K562 (cell line): ENCODE results near the gene DHRS12. TPM values are rescaled to one million over a fixed set of nuclear protein-coding genes. Genes with fewer than 3 reads are reported as not detected.

ENCODE experiments used
- ATAC-seq: fragments of 200-7000 bp; cut with Tn5 transposase; 3 replicates; pipeline ENCODE4 v1.9.1; 2020; ENCODE audit warnings: moderate library complexity
- BruUV-seq: library from RNA; stranded (reverse); fragments of 400-500 nt; replicated peaks from 2 replicates; lab custom pipeline; 2021; lab: Mats Ljungman, UMichigan
- CTCF ChIA-PET: fragments of 300-600 bp; formaldehyde crosslinking; extraction: SDS; loops from one replicate; lab custom pipeline; 2021; ENCODE audit warnings: low intra/inter-chr PET ratio; lab: Yijun Ruan, JAX
- POLR2A ChIA-PET: fragments of 300-600, 350-650 bp; sonication (Branson Sonifier 250); formaldehyde crosslinking; extraction: SDS; loops from one replicate; lab custom pipeline; 2021; ENCODE audit warnings: antibody characterized with exemption, inconsistent platforms; lab: Yijun Ruan, JAX
- DNase-seq, 4 experiments: peaks; one replicate each; pipeline versions ENCODE4 v3.0.0 to v3.0.0-alpha.2; 2011 to 2018; ENCODE audit warnings: low spot score in 3 of 4, mixed read lengths in 3 of 4; ENCODE audit errors: extremely low read depth in 1 of 4
- FAIRE-seq: peaks from 2 replicates; lab custom pipeline; 2011; peaks lifted over from hg19 to GRCh38; lab: Jason Lieb, UNC
- H2AFZ ChIP-seq: 2 replicates; pipeline ENCODE4 v1.6.0; 2011; ENCODE audit warnings: low read depth, low read length, control low read depth, inconsistent platforms
- H3K27ac ChIP-seq: fragments of 200-600 bp; 3 replicates; pipeline ENCODE4 v1.8.0; 2011; ENCODE audit warnings: low read depth, mild to moderate bottlenecking, control low read depth, inconsistent platforms, low read length, moderate library complexity, mixed read lengths; ENCODE audit errors: extremely low read depth
- H3K27me3 ChIP-seq, 2 experiments: fragments of 300-600 bp in 1 of 2; 2 replicates in 1 of 2; 3 replicates in 1 of 2; pipeline versions ENCODE4 v1.6.0 to v1.8.0; 2011; ENCODE audit warnings: inconsistent platforms in 2 of 2, low read length in 2 of 2, mild to moderate bottlenecking in 1 of 2, mixed read lengths in 1 of 2, moderate library complexity in 1 of 2; ENCODE audit not compliant: control insufficient read depth in 2 of 2, insufficient read depth in 2 of 2
- H3K36me3 ChIP-seq: fragments of 300-600 bp; 3 replicates; pipeline ENCODE4 v1.8.0; 2011; ENCODE audit warnings: mild to moderate bottlenecking, low read length, inconsistent platforms; ENCODE audit not compliant: control insufficient read depth, insufficient read depth
- H3K4me1 ChIP-seq, 2 experiments: fragments of 200-600 bp in 1 of 2; replicated peaks in 1 of 2; 2 replicates in 1 of 2; 3 replicates in 1 of 2; pipeline versions ENCODE4 v1.5.1 to v1.8.0; 2011; ENCODE audit warnings: inconsistent platforms in 2 of 2, low read length in 2 of 2, mild to moderate bottlenecking in 1 of 2, mixed read lengths in 1 of 2, moderate library complexity in 1 of 2; ENCODE audit not compliant: control insufficient read depth in 2 of 2, insufficient read depth in 2 of 2
- H3K4me2 ChIP-seq: 2 replicates; pipeline ENCODE4 v1.6.1; 2011; ENCODE audit warnings: low read length, control low read depth, inconsistent platforms, mixed read lengths; ENCODE audit not compliant: insufficient read depth
- H3K4me3 ChIP-seq: fragments of 200-600 bp; sonication (generic), shearing (Covaris generic); 2 replicates; pipeline ENCODE4 v1.5.1; 2016; ENCODE audit warnings: control low read depth, inconsistent platforms
- H3K79me2 ChIP-seq: fragments of 200-600 bp; 3 replicates; pipeline ENCODE4 v1.8.0; 2011; ENCODE audit warnings: low read length, inconsistent platforms; ENCODE audit not compliant: control insufficient read depth, insufficient read depth
- H3K9ac ChIP-seq, 2 experiments: 2 replicates each; pipeline versions ENCODE4 v1.6.0 to v1.6.1; 2011; ENCODE audit warnings: low read depth in 2 of 2, low read length in 2 of 2, control low read depth in 1 of 2, inconsistent platforms in 1 of 2, mild to moderate bottlenecking in 1 of 2, mixed read lengths in 1 of 2; ENCODE audit not compliant: insufficient read depth in 1 of 2
- H3K9me1 ChIP-seq: one replicate; pipeline ENCODE4 v1.6.0; 2011; ENCODE audit warnings: inconsistent platforms, mild to moderate bottlenecking, low read length, moderate library complexity; ENCODE audit not compliant: control insufficient read depth, insufficient read depth
- H3K9me3 ChIP-seq: replicated peaks from 2 replicates; pipeline ENCODE4 v1.5.1; 2011; ENCODE audit warnings: low read depth, low read length, inconsistent platforms; ENCODE audit not compliant: control insufficient read depth, insufficient read depth
- H4K20me1 ChIP-seq: replicated peaks from 2 replicates; pipeline ENCODE4 v1.6.1; 2011; ENCODE audit warnings: low read length, inconsistent platforms, mixed read lengths; ENCODE audit not compliant: control insufficient read depth, insufficient read depth
- CBX2 ChIP-seq: fragments of 200-600 bp; sonication (generic); IDR thresholded peaks from one replicate; pipeline ENCODE4 v1.6.1; 2012; ENCODE audit warnings: mild to moderate bottlenecking, low read length, inconsistent platforms; ENCODE audit not compliant: insufficient read depth, poor library complexity, severe bottlenecking
- DIDO1 ChIP-seq: fragments of 450-650 bp; IDR thresholded peaks from 2 replicates; pipeline ENCODE4 v1.6.1; 2016; ENCODE audit warnings: low read depth, missing biosample characterization, missing genetic modification characterization
- FOXJ2 ChIP-seq: fragments of 200-800 bp; sonication (Bioruptor generic); IDR thresholded peaks from 2 replicates; pipeline ENCODE4 v1.6.1; 2016; ENCODE audit warnings: missing genetic modification characterization, missing compliant biosample characterization
- HNRNPH1 ChIP-seq: fragments of 200-400 bp; formaldehyde crosslinking; optimal IDR thresholded peaks from 2 replicates; pipeline ENCODE3; 2017; ENCODE audit warnings: low read depth, mild to moderate bottlenecking, low read length, moderate library complexity
- HSF4 ChIP-seq: fragments of 250-450 bp; sonication (Bioruptor Pico); IDR thresholded peaks from 2 replicates; pipeline ENCODE4 v2.1.2; 2022; ENCODE audit warnings: mild to moderate bottlenecking, moderate library complexity, borderline replicate concordance
- POLR2AphosphoS2 ChIP-seq: IDR thresholded peaks from 2 replicates; pipeline ENCODE4 v1.6.1; 2012; ENCODE audit warnings: low read length, improper control_type of control experiment
- PRMT5 ChIP-seq: sonication (generic); formaldehyde crosslinking; IDR thresholded peaks from 2 replicates; pipeline ENCODE4 v1.5.0; 2020; ENCODE audit warnings: missing genetic modification reagents
- SP2 ChIP-seq: IDR thresholded peaks from 2 replicates; pipeline ENCODE4 v1.6.1; 2011; ENCODE audit warnings: mild to moderate bottlenecking, low read depth, low read length, moderate library complexity; ENCODE audit not compliant: poor library complexity, severe bottlenecking; ENCODE audit errors: extremely low read depth
- ZNF551 ChIP-seq: fragments of 250-450 bp; sonication (Bioruptor Pico); IDR thresholded peaks from 2 replicates; pipeline ENCODE4 v1.5.0; 2021; ENCODE audit warnings: mild to moderate bottlenecking, moderate library complexity
- ZNF57 ChIP-seq: fragments of 450-650 bp; formaldehyde crosslinking; IDR thresholded peaks from 2 replicates; pipeline ENCODE4 v1.4.0; 2020; ENCODE audit warnings: mild to moderate bottlenecking, moderate library complexity
- WGBS: fragments of 100-300 bp; shearing (Covaris generic); methylation state at CpG from one replicate; pipeline ENCODE4 v1.1.6; 2016; ENCODE audit warnings: low coverage, mixed read lengths; ENCODE audit not compliant: insufficient coverage; ENCODE audit errors: missing lambda C conversion rate; 5-methylcytosine and 5-hydroxymethylcytosine counted together
- in situ Hi-C: fragments of 300-500 bp; cut with MboI; formaldehyde crosslinking; loops from 4 replicates; pipeline ENCODE4 v1.15.0; 2018; ENCODE audit warnings: inconsistent platforms, mixed read lengths
- intact Hi-C: fragments of 100-400 bp; cut with micrococcal nuclease; formaldehyde crosslinking; loops from 2 replicates; pipeline ENCODE4 v1.14.2; 2022
- polyA plus RNA-seq, 8 experiments: library from polyadenylated mRNA; depleted of rRNA in 4 of 8; stranded (reverse) in 5 of 8; unstranded in 3 of 8; fragments of >200 nt; fragmentation: Nextera tagmentation in 2 of 8; fragmentation: Illumina TruSeq in 1 of 8; extraction: Ambion mirVana in 2 of 8; extraction: Trizol in 1 of 8; gene quantifications; 2 replicates each; pipeline versions ENCODE4 v1.2.1 to v1.2.3, GENCODE V29; 2011 to 2014; ENCODE audit warnings: inconsistent platforms in 1 of 8, missing spikeins in 1 of 8
- total RNA-seq, 7 experiments: library from RNA; depleted of rRNA in 6 of 7; stranded (reverse); fragments of >200 nt in 6 of 7; fragmentation: Illumina TruSeq in 2 of 7; extraction: Trizol in 2 of 7; gene quantifications; 2 replicates each; pipeline versions ENCODE4 v1.2.1 to v1.2.3, GENCODE V29; 2011 to 2021; ENCODE audit warnings: low replicate concordance in 1 of 7
- TF ChIP-seq, protein P1 (sequence below): sonication (generic); formaldehyde crosslinking; IDR thresholded peaks from 2 replicates; pipeline ENCODE4 v1.8.0; 2022; ENCODE audit warnings: missing genetic modification reagents, mild to moderate bottlenecking, moderate library complexity, borderline replicate concordance
- TF ChIP-seq, protein P2 (sequence below): fragments of 450-650 bp; IDR thresholded peaks from 2 replicates; pipeline ENCODE4 v1.6.1; 2018; ENCODE audit warnings: mild to moderate bottlenecking, low read depth; ENCODE audit not compliant: partially characterized antibody
- TF ChIP-seq, protein P3 (sequence below): sonication (generic); formaldehyde crosslinking; IDR thresholded peaks from 2 replicates; pipeline ENCODE4 v1.8.1; 2023; ENCODE audit warnings: mild to moderate bottlenecking, missing genetic modification reagents

The DHRS12 gene
- total and polyA plus RNA-seq, 9 of the 15 experiments (the other 6 are each of a cell fraction or from before 2014, with no cell fraction given) = 0.62 to 2.7 (median 0.98) TPM

DNA sequence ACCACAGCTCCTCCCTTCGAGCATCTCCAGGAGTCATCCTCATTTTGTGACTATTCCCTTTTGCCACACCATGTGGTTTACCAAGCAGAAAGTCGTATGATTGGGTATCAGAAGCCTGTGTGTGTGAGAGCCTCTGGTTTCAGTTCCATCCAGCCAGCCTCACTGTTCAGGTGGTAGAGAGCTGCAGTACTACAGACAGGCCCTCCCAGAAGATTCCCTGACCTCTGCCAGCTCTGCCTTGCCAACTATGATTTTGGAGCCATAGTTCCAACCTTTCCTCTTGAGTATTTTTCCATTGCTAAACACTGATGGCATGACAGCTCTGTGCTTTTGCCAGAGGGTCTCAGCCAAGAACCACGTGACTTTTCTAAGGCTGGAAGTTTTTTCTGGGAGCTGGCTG lies 82.5 kb downstream of the DHRS12 start:
- intact Hi-C loops (no loop called here), in situ Hi-C loops (no loop called here)
- no peaks in the 10 kb centered on the region for H4K20me1 ChIP-seq
- no peaks in the 10 kb centered on the region for H3K9me1 ChIP-seq
- H3K27ac ChIP-seq = no peak overlapping the region
- no peak for TF ChIP-seq FOXJ2 (tag)
- TF ChIP-seq, protein P1, sequence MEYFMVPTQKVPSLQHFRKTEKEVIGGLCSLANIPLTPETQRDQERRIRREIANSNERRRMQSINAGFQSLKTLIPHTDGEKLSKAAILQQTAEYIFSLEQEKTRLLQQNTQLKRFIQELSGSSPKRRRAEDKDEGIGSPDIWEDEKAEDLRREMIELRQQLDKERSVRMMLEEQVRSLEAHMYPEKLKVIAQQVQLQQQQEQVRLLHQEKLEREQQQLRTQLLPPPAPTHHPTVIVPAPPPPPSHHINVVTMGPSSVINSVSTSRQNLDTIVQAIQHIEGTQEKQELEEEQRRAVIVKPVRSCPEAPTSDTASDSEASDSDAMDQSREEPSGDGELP (CRISPR knock-in tag) = no peak
- TF ChIP-seq, protein P2, sequence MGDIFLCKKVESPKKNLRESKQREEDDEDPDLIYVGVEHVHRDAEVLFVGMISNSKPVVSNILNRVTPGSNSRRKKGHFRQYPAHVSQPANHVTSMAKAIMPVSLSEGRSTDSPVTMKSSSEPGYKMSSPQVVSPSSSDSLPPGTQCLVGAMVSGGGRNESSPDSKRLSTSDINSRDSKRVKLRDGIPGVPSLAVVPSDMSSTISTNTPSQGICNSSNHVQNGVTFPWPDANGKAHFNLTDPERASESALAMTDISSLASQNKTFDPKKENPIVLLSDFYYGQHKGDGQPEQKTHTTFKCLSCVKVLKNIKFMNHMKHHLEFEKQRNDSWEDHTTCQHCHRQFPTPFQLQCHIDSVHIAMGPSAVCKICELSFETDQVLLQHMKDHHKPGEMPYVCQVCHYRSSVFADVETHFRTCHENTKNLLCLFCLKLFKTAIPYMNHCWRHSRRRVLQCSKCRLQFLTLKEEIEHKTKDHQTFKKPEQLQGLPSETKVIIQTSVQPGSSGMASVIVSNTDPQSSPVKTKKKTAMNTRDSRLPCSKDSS = no peak
- TF ChIP-seq ZNF57 (CRISPR knock-in tag) = no peak
- no peak for TF ChIP-seq HSF4
- TF ChIP-seq PRMT5 (CRISPR knock-in tag) = no peak
- no peak for TF ChIP-seq CBX2
- no peak for TF ChIP-seq SP2
- TF ChIP-seq POLR2AphosphoS2 = no peak
- TF ChIP-seq DIDO1 (tag) = no peak
- TF ChIP-seq HNRNPH1 = no peak
- TF ChIP-seq ZNF551 (CRISPR knock-in tag) = no peak
- TF ChIP-seq, protein P3, sequence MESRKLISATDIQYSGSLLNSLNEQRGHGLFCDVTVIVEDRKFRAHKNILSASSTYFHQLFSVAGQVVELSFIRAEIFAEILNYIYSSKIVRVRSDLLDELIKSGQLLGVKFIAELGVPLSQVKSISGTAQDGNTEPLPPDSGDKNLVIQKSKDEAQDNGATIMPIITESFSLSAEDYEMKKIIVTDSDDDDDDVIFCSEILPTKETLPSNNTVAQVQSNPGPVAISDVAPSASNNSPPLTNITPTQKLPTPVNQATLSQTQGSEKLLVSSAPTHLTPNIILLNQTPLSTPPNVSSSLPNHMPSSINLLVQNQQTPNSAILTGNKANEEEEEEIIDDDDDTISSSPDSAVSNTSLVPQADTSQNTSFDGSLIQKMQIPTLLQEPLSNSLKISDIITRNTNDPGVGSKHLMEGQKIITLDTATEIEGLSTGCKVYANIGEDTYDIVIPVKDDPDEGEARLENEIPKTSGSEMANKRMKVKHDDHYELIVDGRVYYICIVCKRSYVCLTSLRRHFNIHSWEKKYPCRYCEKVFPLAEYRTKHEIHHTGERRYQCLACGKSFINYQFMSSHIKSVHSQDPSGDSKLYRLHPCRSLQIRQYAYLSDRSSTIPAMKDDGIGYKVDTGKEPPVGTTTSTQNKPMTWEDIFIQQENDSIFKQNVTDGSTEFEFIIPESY (CRISPR knock-in tag) = no peak
- TF ChIP-seq, all 486 proteins: peak for 0
- Histone ChIP-seq H3K4me1 (no peaks in the 10 kb centered on the region), H3K9me3 (no peaks in the 10 kb centered on the region), H3K4me2 (no peak overlapping the region), H3K27me3 (no peaks in the 10 kb centered on the region), H2AFZ (no peak overlapping the region), H3K4me3 (no peak overlapping the region), H3K9ac (no peak overlapping the region), H3K79me2 (no peaks in the 10 kb centered on the region), H3K36me3 (no peaks in the 10 kb centered on the region)
- DNase-seq (no peak), FAIRE-seq (no peak), ATAC-seq (no peak)
- ChIA-PET CTCF (no interaction called here), POLR2A (interaction anchor here (0.7 to 1.0 kb wide), 3 partner anchors 10 to 41 kb away, joined by 3 read pairs; no protein-coding TSS in a partner anchor)
- BruUV-seq = no TSS peak
- 57% methylated on average over 3 of the region's 3 CpGs for whole genome bisulfite sequencing
